ENCODE data around the gene SLC27A5. TPM values are rescaled to one million over a fixed set of nuclear protein-coding genes. Genes with fewer than 3 reads are reported as not detected.

Gene SLC27A5
- total and polyA plus RNA-seq, 2 donors (not counting 3 experiments of a cell fraction or from before 2014, with no cell fraction given), result 7.1 to 16.0 TPM

GRCh38 chr19:58475714-58476497 is 35.9 kb downstream of the SLC27A5 start, which contains the start of gene ZNF446:
ZNF446 (plus strand) TSS chr19:58476352; CDS start chr19:58477219, 867 bp downstream.
- no peaks in the 10 kb centered on the region for H3K27me3 ChIP-seq (ENCODE audit: control insufficient read depth in 2 of 2, insufficient read depth in 2 of 2, low read length in 2 of 2)
- BruUV-seq (replicated peaks), result no TSS peak
- H3K9ac ChIP-seq (replicated peaks; ENCODE audit: extremely low read depth, insufficient read depth, low read length), result peak within 1 kb of the TSS; percentile 47
- H3K27ac ChIP-seq (ENCODE audit: insufficient read depth, low read depth, low read length), result peak within 1 kb of the TSS; percentile 73
- H3K4me1 ChIP-seq (ENCODE audit: control insufficient read depth, extremely low read depth, insufficient read depth, low read length), result peaks cover 9% of the 10 kb centered on the region
- H3K79me2 ChIP-seq (ENCODE audit: control insufficient read depth, insufficient read depth, low read length), result no peaks in the 10 kb centered on the region
- intact Hi-C loops (cut with micrococcal nuclease) (loop anchor here (1.0 kb wide), 4 partner anchors 9 to 114 kb away; partner anchors contain the start of genes ZNF324, ZNF324B and ZNF497), dilution Hi-C loops (cut with MboI; ENCODE audit: extremely low pct_ligation_motif_present, low sequenced_read_pairs) (no loop called here)
- peak; percentile 97 for DNase-seq (ENCODE audit: low read depth, low spot score)
- no peaks in the 10 kb centered on the region for H3K9me3 ChIP-seq (replicated peaks; ENCODE audit: control insufficient read depth, insufficient read depth, low read length)
- CTCF ChIA-PET, result interaction anchor here (1.3 to 1.7 kb wide), 2 partner anchors 44 to 58 kb away, joined by 3 to 7 read pairs; partner anchors contain the start of gene ZBTB45
- H3K36me3 ChIP-seq (ENCODE audit: control insufficient read depth in 2 of 2, extremely low read depth in 1 of 2, insufficient read depth in 2 of 2, low read length in 2 of 2), result peaks cover 0 to 11% of the 10 kb centered on the region in 2 experiments
- H4K20me1 ChIP-seq (replicated peaks; ENCODE audit: control insufficient read depth, extremely low read depth, insufficient read depth, low read length), result no peaks in the 10 kb centered on the region
- H3K4me2 ChIP-seq (ENCODE audit: insufficient read depth, low read length), result peak within 1 kb of the TSS; percentile 74
- H3K9me1 ChIP-seq (replicated peaks; ENCODE audit: control insufficient read depth, extremely low read depth, insufficient read depth, low read length), result no peaks in the 10 kb centered on the region
- H3K4me3 ChIP-seq (replicated peaks in 1 of 3; ENCODE audit: insufficient read depth in 1 of 3, low read depth in 1 of 3, low read length in 3 of 3), result peak within 1 kb of the TSS; percentile 49 to 70 (median 56)
- TF ChIP-seq POLR2AphosphoS5 (IDR thresholded peaks at IDR 0.05; ENCODE audit: insufficient read depth, low read depth, low read length) (peak; percentile 91), MAX (IDR thresholded peaks at IDR 0.05; ENCODE audit: insufficient read depth, insufficient read length) (peak; percentile 32), POLR2A (IDR thresholded peaks at IDR 0.05; ENCODE audit: low read depth, low read length) (peak; percentile 70), JUN (IDR thresholded peaks at IDR 0.05; ENCODE audit: borderline replicate concordance, insufficient read depth, insufficient read length, low read depth) (no peak)
- peak within 1 kb of the TSS; percentile 89 for H2AFZ ChIP-seq (ENCODE audit: low read depth, low read length)
- peak; percentile 97 for FAIRE-seq
- POLR2A ChIA-PET, result interaction anchor here (0.5 kb wide), 1 partner anchor 15 kb away, joined by 4 read pairs; no protein-coding TSS in a partner anchor

Measured in endothelial cell of umbilical vein (primary cell).